GM18861 (cell line): ENCODE results near the gene AMBRA1.

Experiments used
- ATAC-seq: cut with Tn5 transposase; IDR thresholded peaks from one replicate; pipeline ENCODE4 v1.9.1; 2021; ENCODE audit not compliant: unreplicated experiment

Gene AMBRA1

GRCh38 chr11:46514370-46514769, 79.5 kb downstream of the AMBRA1 start:
- ATAC-seq: no peak

DNA sequence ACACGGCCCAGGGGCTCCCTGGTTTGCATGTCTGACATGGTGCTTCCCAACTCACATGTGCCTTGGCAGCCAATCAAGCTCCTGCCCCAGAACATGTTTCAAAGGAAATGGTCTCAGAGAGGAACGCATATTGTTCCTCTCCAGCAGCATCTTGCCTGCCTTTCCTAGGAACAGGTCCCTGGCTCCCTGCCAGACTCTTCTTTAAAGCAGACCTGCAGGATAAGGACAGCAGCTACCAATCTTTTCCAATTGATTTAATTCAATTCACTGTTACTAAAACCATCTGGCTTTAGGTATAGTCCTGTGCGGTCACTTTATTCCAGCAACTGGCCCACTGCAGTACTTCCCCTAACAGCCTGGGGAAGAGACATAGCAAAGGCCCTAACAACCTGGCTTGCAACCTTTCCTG, 79.9 kb downstream of the AMBRA1 start:
- no peak for ATAC-seq

DNA sequence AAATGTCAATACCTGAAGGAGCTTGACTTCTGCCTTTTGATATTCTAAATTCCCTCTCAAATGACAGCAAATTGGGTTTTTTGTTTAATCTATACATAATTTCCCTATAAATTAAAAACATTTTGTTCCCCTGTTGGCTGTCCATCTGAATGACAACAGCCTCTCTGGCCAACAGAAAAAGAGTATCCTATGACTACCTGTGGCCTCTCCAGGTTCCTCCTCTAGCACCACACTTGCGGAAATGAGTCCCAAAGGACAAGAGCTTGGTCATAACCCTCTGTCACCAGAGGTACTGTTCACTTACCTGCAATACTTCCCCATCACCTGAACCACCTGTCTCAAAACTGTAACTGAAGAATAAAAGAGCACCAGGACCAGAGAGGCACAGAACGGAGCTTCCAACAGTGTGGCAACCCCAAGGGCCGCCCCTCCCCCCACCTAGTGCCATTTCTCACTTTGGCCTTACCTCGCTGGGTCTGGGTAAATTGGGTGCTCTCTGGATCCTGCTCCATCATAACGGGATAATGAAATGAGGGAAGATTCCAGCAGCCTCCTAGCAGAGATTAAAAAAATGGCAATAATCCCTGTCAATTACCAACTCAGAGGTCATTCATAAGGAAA, 81.5 kb downstream of the AMBRA1 start:
- no peak for ATAC-seq

DNA sequence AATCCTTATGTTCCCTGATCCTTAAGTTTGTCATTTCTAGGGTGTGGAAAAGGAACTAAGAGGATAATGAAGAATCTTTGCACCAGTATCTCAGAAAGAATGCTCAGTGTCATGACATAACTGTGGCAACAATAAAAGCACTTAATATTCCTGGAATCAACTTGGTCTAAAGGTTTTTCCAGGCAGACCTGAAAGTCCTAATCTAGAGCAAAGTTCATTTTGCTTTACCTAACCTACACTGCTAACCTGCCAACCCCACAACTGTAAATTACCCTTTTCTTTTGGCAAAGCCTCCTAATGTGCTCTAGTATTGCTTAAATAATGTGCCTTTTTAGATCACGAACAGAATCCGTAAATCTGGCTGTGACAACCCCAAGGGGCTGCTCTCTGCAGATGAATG, 82.5 kb downstream of the AMBRA1 start:
- ATAC-seq: no peak

DNA sequence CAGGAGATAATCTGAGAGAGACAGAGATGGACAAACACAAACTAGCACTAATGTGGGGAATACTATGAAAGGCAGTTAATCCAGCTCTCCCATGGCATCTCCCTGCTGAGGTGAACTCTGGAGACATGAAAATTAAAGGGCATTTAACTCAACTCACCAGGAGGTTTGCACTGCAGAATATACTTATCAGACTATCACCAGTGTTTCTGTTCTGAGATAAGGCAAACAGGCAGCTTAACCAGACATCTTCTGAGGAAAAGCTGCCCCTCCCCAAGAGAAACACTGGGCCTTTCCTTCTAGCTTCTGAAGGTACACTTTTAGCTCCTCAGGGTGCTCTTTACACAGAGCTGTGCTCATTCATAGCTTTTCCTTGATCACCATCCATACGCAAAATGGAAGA, 85.5 kb downstream of the AMBRA1 start:
- no peak for ATAC-seq

GRCh38 chr11:46506483-46506791, 87.4 kb downstream of the AMBRA1 start:
- ATAC-seq: no peak

GRCh38 chr11:46505741-46506482, 87.9 kb downstream of the AMBRA1 start:
- ATAC-seq: no peak

- no peak for ATAC-seq
Measured at GRCh38 chr11:46504817-46505613, 88.8 kb downstream of the AMBRA1 start.

DNA sequence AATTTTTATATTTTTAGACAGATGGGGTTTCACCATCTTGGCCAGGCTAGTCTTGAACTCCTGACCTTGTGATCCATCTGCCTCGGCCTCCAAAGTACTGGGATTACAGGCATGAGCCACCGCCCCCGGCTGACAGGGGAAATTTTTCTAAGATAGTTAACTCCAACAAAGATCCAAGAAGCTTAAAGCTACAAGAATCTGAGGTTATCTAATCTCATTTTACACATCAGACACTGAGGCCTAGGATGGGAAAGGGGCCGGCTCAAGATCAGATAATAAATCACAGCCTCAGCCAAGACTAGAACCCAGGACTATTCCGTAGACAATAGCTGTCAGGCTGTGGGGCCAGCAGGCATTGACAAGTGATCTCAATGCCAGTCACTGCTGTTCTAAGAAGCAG, 94.0 kb downstream of the AMBRA1 start:
- no peak for ATAC-seq

DNA sequence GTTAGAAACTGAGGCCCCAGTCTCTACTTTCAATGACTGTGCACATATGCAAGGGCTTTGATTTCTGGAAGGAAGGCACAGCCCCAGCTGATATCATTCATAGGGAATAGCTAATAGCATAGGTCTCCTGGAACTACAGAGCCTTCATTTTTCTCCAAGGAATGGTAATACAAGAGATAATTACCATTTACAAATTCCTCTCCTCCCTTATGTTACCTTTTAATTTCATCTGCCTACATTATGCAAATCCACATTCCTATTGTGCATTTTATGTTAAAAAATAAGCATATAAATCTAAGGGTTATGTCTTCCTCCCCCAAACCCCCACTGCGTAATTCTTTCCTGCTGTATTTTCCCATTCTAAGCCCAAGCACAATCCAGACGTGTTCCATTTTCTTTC, 94.9 kb downstream of the AMBRA1 start:
- no peak for ATAC-seq

- ATAC-seq: no peak
Measured at GRCh38 chr11:46498179-46498578, 95.6 kb downstream of the AMBRA1 start.

DNA sequence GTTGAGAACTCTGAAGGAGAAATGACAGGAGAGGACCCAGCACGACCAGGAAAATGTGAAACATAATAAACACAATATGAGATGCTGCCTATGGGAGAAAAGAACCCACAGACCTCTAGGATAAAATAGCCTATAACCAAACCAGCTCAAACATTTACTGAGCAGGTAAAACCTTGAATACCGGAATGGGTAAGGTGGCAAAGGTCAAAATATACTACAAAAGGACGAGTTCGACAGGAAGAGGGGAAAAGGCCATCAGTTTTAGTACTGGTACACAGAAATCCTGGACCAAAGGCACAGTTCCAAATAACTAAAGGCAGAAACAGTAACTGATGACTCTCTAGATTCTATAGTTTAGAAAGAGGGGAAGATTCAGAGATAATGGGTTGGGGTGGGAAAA, 96.3 kb downstream of the AMBRA1 start:
- no peak for ATAC-seq

- ATAC-seq: no peak
Measured at GRCh38 chr11:46493791-46494190, 100.0 kb downstream of the AMBRA1 start.

DNA sequence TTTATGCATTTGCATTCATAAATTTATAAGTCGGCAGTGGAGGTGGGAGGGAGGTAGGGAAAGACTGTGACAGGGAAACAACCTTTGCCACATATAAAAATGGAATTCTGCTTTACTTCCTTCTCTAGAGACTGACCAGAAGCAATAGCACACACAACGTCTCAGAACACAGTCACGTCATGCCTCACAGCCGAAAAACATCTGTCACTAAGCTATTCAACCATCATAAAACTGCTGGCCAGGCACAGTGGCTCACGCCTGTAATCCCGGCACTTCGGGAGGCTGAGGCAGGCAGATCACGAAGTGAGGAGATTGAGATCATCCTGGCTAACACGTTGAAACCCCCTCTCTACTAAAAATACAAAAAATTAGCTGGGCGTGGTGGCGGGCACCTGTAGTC, 101.3 kb downstream of the AMBRA1 start:
- no peak for ATAC-seq

DNA sequence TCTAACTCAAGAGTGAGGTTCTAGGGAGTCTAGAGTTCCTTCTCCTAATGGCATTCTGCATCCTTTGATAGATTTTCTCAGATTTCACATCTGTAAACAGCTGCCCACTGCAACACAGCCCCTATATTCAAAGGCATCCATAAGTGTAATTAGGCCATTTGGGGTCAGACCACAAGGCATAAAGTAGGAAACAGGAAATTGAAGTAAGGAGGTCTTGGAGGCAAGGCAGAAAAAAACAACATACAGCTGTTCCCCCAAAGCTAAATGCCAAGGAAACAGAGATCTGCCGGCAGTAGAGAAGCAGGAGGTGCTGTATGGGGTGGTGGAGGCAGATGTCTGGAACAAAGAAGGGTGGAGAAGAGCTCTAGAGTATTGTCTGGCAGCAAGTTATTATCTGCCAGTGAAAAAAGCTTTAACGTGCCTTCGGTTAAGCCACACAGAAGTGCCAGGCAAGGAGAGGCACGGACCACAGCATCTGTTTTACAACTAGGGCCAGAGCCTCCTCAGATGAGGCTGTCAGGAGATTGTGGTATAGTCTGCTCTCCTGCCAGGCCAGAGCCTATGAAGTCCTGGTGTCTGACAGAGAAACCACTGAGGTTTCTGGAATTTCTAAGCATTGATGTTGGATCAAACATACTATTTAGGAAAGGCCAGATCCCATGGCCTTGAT, 102.0 kb downstream of the AMBRA1 start:
- ATAC-seq: no peak

DNA sequence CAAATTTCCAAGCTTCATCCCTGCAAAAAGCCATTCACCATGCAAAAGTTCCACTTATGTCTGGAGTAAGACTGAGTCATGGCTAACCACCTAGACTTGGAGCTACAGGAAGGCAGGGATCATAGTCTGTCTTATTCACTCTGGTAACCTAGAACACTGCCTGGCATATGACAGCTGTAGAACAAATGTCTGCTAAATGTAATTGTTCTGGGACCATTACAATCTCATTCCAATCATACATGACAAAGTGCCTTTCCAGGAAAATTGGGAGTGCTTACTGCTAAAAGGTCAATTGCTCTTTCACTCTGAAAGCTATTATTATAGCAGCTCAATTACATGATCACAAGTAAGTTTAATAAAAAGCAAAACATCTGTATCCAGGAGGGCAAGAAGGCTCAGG, 103.2 kb downstream of the AMBRA1 start:
- no peak for ATAC-seq

DNA sequence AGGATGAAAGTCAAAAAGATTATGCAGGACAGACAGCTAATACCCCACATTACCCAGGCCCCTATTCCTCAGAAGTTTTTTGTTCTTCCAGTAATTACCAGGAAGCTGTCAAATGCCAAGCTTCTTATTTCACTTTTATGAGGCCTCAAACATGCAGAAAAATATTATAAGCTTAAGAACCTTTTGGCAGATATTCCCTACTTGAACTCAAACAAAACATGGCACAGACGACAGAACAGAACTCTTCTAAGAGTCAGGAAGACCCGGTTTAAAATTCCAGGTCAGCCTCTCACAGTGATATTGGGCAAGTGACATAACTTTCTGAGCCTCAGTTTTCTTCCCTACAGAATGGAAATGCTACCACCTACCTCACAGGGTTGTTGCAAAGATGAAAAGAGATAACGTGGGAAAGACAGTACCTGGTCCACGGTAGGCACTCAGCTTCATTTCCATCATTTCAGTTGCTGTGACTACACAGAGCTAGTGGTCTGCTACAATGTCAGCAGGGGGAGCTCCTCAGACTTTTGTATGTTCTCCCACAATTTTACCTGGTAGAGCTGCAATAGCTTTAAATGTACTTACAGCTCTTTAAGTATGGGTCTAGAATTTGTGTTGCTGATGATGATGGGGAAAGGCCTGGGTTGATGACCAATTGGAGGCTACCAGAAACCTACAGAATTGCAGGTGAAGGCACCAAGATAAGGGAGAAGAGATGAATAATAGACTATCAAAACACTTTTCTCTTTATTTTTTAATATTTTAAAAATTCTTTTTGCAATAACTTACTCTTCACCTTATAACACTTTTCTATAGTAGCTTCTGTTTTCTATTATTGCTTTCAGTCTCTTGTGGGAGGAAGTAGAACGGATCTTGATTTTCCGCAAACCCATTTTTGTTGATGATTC, 103.9 kb downstream of the AMBRA1 start:
- ATAC-seq: no peak

DNA sequence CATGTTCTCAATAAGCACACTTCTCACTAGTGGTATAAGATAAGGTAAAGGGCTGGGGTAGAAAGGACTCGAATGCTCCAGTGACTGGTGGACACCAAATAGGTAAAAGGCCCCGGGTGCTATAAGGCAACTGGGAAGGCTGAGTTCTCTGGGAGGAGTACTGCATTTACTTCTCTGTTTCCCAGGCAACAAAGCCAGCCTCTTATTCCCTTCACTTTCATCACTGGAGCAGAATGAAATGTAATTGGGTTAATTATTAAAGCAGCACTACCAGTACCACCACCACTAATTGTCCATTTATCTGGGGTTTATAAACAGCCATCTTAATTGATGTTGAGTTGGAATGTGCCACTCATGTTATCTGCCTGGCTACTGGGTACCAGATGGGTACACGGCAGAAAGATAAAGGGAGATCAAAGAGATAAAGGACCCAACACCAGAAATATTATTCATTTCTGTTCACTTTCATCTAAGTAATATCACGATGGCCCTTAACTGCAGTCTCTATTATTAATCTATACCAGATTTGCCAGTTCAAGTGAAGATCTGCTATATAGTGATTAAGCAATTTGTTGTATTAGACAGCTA, 107.9 kb downstream of the AMBRA1 start:
- no peak for ATAC-seq

DNA sequence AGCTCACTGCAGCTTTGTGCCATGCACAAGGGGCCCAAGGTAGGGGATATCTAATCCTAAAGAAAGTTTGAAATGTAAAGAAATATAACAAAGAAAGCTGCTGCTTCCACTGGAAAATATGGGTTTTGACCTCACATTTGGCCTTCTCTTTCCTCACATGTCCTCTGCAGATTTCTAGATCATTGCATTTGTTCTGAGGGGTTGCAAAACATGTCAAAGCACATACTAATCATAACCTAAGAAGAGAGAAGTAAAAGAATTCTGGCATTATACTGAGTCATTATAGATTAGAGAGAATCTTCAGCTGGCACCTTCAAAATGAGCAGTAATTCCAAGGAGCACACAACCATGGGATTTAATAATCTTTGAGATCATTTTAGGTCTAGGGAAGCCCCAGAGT, 109.7 kb downstream of the AMBRA1 start:
- ATAC-seq: no peak

DNA sequence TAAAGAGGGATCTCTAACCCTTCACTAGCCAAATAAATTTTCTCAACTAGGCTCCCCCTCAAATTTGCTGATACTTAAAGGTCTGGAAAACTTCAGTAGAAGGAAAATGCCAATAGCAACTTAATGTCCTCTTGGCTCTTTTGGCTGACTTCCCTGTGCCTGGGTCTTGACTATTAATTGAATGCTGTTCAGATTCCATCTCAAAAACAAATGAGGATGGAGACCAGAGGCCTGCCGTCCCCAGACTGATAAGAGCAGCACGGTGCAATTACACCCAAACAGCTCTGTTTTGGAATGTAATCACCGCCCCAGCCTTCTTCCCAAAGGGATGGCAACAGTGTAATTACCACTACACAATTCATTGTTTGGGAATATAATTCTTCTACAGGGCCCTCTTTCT, 112.9 kb downstream of the AMBRA1 start:
- ATAC-seq: no peak
